GOT3 (cell line): ENCODE results near the gene GRIN2A.

ENCODE experiments used
- DNase-seq: peaks from one replicate; lab custom pipeline; 2025; ENCODE audit warnings: mixed read lengths; lab: John Stamatoyannopoulos, UW

GRIN2A gene

DNA sequence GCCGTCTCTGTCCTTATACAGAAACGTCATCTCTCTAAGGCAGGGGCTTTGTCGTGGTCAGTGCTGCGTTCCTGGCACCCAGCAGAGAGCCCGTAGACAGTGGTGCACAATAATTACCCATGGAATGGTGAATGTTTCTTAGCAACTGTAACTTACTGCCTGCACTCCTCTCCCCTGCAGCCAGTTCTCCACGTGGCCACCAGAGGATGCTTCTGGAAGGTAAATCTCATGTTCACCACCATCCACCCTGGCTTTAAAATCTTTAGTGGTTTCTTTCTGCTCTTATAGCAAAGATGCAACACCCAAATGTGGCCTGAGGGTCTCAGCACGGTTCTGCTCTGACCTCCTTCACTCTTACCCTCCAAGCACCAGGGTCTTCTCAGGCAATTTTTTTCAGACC lies 150.8 kb downstream of the GRIN2A start:
- no peak for DNase-seq

DNA sequence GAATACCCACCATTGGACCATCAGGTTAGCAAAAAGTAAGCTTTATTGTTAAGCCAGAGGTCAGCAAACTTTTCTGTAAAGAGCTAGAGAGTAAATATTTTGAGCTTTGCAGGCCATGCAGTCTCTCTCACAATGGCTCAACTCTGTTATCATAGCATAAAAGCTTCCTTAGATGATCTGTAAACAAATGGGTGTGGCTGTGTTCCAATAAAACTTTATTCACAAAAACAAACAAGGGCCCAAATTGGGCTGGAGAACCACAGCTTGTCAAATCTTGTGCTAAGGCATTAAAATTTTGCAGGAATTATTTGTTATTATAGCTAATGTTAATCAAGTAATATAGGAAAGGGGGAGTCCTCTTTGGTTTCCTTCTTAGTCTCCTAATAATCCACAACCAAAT lies 153.6 kb downstream of the GRIN2A start:
- DNase-seq: no peak

DNA sequence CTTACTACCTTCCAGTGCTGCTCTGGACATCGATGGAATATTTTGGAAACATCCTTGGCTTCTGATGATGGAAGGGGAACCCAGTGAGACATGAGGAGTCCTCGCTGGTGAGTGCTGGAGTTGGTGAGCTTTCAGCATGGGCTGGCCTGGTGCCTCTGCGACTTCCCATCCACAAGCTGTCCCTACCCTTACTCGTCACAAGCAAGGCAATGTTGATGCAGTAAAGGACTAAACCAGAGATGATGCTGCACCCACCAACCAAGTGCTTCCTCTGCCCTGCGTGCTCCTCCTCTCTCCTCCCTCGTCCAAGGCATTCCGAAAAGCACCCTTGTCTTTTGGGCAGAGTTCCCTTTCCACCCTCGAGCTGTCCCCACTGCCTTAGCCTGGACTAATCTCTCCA lies 154.7 kb downstream of the GRIN2A start:
- no peak for DNase-seq

GRCh38 chr16:10026593-10026992 lies 155.6 kb downstream of the GRIN2A start:
- no peak for DNase-seq

DNA sequence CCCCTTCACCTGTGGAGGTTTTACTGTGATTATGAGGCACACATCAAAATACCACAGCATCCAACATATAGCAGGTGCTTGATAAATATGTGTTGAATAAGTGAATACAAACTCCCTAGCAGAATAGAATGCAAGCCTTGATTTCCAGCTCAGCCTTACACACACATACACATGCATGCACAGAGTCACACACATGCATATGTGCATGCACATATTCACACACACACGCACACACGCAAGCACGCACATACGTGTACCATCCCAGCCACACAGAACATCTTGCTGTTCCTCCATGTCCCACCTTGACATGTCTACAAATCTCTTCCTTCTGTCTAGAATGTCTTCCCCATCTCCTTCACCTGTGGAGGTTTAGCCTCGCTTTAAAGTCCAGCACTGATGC lies 160.1 kb downstream of the GRIN2A start:
- no peak for DNase-seq

GRCh38 chr16:10020866-10021265 lies 161.4 kb downstream of the GRIN2A start:
- no peak for DNase-seq

DNA sequence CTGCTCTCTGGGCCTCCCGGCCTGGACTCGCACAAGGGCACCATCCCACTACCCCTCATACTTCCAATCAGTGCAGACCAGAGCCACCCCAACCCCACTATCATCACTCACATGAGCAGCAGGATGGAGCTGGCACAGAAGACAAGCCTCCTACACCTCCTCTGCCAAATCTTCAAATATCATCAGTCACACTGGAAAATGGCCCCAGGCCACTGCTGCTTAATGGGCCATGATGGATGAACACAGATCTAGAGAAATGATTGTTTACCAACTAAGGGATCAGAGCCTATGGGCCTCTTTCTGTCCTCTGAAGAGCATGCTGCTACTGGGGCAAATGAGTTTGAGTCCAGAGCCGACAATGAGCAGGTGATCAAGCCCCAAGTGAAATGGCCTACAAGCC lies 165.5 kb downstream of the GRIN2A start:
- no peak for DNase-seq

DNA sequence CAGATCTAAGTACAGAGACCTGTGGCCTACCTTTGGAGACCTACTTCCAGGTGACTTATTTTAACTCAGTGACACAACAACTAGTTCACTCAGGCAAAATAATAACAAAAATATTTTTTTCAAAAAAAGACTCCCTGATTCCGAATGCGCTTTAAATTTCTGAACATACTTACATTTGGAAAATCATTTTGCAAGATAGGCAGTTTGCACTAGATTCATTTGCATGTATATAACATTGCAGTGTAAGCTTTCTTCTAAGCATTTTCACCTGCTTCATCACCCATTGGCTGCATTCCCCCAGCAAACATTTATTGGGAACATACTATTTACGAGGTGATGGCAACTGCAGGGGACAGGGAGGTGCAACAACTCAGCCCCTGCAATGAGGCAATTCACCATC lies 166.8 kb downstream of the GRIN2A start:
- no peak for DNase-seq

DNA sequence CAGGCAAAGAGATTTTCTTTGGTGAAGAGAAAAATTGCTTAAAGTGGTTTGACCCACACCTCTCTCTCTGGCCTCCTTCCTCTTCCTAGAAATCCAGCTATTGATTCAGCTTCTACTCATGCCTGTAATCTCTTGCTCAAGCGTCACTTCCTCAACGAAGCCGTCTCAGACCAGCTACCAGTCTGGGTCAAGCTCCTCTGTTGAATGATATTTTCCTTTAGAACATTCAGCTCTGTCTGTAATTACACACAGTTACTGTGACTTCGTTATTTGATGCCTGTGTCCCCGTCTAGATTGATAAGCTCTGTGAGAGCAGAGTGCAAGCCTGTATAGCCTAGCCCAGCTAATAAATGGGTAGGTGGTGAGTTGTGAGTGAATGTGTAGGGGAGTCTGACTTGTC lies 168.5 kb downstream of the GRIN2A start:
- DNase-seq: no peak

DNA sequence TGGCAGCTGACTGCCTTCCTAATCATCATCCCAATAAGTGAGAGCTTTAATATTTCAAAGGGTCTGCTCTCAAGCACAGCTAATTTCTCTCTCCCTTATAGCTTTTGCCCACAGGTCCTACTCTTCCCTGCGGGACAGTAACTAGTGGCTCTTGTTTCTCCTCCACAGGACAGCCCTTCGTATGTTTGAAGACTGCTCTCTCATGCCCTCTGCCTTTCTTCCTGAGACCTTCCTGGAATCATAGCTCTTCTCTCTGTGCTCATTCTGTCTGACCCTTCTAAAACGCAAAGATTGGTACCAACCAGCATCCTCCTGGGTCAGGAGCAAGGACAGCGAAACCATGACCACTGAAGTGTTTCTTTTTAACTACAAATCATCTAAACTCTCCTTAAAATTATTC lies 168.9 kb downstream of the GRIN2A start:
- no peak for DNase-seq

DNA sequence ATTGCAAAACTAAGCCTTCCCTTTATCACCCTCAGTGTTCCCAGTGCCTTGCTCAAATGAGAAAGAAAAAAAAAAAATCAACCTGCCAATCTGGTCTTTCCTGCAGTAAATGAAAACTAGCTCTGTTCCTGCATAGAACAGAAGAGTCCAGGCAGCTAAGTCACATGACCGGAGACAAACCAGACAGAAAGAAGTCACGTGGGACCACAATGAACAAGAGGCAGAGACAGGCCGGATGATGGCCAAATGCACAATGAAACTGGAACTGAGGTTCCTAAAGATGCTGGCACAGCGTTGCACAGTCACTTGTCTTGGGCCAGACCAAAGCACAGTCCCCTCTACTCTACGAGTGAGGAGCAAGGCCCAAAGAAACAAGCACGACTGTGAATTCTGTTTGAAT lies 172.5 kb downstream of the GRIN2A start:
- DNase-seq: no peak

GRCh38 chr16:10003486-10003885 lies 178.7 kb downstream of the GRIN2A start:
- DNase-seq: no peak

GRCh38 chr16:10001258-10001775 lies 180.9 kb downstream of the GRIN2A start:
- no peak for DNase-seq

DNA sequence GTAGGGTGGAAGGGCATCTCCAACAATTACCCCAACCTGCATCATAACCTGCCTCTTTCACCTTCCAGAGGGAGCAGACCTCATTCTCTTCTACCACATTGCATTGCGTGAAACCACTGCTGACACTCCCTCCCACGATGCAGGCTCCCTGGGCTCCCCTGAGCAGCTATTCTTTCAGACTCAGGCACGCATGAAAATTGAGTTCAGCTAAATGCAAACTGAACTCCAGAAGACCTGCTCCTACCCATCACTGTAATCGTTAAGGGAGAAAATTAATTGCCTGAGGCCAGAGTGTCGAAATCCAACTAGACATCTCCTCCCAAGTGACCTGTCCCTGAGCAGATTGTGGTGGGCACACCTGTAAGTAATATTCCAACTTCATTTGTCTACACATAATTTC lies 186.0 kb downstream of the GRIN2A start:
- DNase-seq: no peak

DNA sequence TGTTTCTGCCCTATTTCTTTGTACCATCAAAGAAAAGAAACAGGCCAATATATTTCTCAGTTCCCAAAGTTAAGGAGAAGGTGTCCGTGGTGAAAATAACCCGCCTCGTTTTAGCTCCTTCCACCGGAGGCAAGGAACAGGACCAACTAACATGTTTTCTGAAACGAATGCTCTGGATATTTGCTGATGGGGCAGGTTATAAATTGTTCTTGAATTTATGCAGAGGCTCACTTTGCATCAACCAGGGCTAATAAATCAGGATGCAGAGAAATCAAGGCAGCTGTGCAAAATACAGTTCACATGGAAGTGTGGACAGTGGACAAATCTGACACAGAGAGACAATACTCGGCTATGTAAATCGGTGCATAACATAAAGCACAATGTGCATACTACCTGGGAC lies 189.8 kb downstream of the GRIN2A start:
- DNase-seq: no peak

GRCh38 chr16:9980981-9981380 lies 201.2 kb downstream of the GRIN2A start:
- no peak for DNase-seq

DNA sequence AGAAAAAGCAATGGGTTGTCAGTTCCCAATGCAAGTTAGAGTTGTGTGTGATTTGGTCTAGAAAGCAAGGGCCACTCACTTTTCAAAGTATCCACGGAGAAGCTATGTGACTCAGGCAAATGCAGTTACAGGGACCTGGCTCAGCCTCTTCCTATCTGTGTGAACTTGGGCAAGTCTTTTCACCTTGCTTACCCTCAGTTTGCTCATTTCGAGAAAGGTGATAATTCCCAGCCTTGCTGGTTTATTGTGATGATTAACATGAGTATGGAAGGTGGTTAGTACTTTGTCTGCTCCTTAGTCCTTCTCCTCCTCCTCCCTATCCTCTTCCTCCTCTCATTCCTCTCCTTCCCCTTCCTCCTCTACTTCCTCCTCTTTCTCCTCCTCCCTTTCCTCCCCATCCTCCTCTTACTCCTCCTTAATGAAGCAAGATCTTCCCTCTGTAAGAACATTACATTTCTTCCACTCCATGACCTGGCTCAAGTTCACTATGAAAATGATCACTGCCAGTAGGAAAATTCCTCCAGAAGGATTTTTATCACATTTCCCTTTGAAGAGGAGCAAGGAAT lies 204.0 kb downstream of the GRIN2A start:
- no peak for DNase-seq

DNA sequence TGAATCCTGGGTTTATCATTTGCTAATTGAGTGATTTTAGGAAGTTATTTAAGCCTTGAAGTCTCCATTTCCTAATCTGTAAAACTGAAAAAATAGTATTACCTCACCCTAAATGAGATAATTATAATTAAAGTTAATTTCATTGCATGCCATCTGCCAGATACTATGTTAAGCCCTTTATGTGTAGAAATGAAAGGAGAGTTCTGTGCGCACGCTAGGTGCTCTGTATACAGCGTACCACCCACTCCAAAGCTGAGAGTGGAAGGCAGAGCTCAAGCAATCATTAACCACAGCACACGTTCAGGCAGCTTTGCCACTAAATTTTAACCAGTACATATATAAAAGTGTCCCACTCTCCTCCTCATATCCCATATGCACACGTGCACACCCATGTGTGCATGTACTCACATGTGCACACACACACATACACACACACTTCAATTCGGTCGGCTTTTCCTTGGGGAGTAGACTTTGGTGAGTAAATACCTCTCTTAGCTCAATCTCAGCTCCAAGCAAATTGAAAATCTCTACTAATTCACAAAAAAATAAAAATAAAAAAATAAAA lies 204.8 kb downstream of the GRIN2A start:
- DNase-seq: no peak

DNA sequence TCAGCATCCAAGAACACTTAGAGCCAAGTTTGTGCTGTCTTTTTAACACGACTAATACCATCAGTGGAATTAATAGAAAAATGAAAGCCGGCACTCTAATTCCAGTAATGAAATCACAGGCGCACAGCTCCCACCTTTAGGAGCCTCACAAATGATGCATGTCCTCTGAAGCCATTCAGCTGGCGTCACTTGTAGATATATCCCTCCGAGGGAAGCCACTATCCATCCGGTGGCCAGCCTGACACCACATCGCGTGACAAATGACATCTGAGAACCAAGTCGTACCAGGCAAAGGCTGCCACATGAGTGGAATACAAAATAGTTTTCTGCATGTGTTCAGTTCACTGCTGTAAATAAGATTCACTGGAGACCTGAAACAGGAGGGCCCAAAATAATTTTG lies 205.6 kb downstream of the GRIN2A start:
- no peak for DNase-seq

- DNase-seq: no peak
These were observed 210.3 kb downstream of the GRIN2A start for GRCh38 chr16:9971907-9972306.

- DNase-seq: no peak
These were observed 211.4 kb downstream of the GRIN2A start for GRCh38 chr16:9970796-9971195.

DNA sequence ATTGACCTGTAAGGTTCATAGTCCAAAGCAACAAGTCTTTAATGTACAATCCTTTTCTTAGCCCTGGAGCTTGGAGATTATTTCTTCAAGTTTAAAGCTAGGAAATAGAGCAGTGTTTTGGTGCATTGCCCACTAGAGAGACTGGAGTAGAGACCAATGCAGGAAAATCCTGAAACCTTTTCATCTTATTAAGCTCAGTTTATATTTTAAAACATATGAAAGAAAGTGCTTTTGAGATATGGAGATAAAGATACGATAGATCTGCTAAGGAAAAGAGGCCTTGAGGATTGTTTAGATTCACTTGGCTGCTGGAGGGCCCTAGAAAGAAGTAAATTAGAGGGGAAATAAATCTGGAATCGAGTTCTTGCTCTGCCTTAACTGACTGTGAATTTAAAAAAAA lies 212.0 kb downstream of the GRIN2A start:
- DNase-seq: no peak

GRCh38 chr16:9969580-9969979 lies 212.6 kb downstream of the GRIN2A start:
- DNase-seq: no peak

GRCh38 chr16:9966569-9967157 lies 215.6 kb downstream of the GRIN2A start:
- DNase-seq: no peak
